ENCODE results near the gene FBXL19. TPM values are rescaled to one million over a fixed set of nuclear protein-coding genes. Genes with fewer than 3 reads are reported as not detected.

Gene FBXL19
- total and polyA plus RNA-seq, 2 of the 13 experiments (the other 11 are each of a cell fraction or from before 2014, with no cell fraction given), result 6.0 to 13.7 TPM

- TF ChIP-seq ZNF792 (CRISPR knock-in tag; IDR thresholded peaks at IDR 0.05), result no peak
- TF ChIP-seq TBL1XR1 (IDR thresholded peaks at IDR 0.05; ENCODE audit: borderline replicate concordance, low read length, partially characterized antibody), result peak; percentile 22
- TF ChIP-seq CBFB (CRISPR knock-in tag; IDR thresholded peaks at IDR 0.05), result peak; percentile 79; the same call in 1 of the 2 replicates
- no peak for TF ChIP-seq ATF7 (IDR thresholded peaks at IDR 0.05)
- 0 out of 2 replicates have a peak, but pooled peaks have one; percentile 2 for TF ChIP-seq ATF7 (CRISPR knock-in tag; IDR thresholded peaks at IDR 0.05)
- TF ChIP-seq ZNF687 (CRISPR knock-in tag; IDR thresholded peaks at IDR 0.05), result peak; percentile 39; the same call in 1 of the 2 replicates
- TF ChIP-seq JARID2 (CRISPR knock-in tag; IDR thresholded peaks at IDR 0.05; ENCODE audit: insufficient replicate concordance), result no peak
- TF ChIP-seq ZNF670 (CRISPR knock-in tag; IDR thresholded peaks at IDR 0.05; ENCODE audit: borderline replicate concordance), result no peak; the same call in 1 of the 2 replicates
- no peak for TF ChIP-seq ZNF607 (CRISPR knock-in tag; IDR thresholded peaks at IDR 0.05; ENCODE audit: borderline replicate concordance)
- TF ChIP-seq ARHGAP35 (CRISPR knock-in tag; IDR thresholded peaks at IDR 0.05; ENCODE audit: borderline replicate concordance), result no peak
- TF ChIP-seq TBP (CRISPR knock-in tag; IDR thresholded peaks at IDR 0.05), result peak; percentile 92; the same call in 1 of the 2 replicates
- TF ChIP-seq GLMP (CRISPR knock-in tag; IDR thresholded peaks at IDR 0.05; ENCODE audit: borderline replicate concordance), result no peak
- TF ChIP-seq TFDP1 (CRISPR knock-in tag; IDR thresholded peaks at IDR 0.05; ENCODE audit: borderline replicate concordance), result no peak
- peak; percentile 72 for TF ChIP-seq GATAD1 (CRISPR knock-in tag; IDR thresholded peaks at IDR 0.05)
- peak; percentile 14; the same call in 1 of the 2 replicates for TF ChIP-seq HIC2 (CRISPR knock-in tag; IDR thresholded peaks at IDR 0.05; ENCODE audit: low read depth)
- no peak for TF ChIP-seq ZNF7 (CRISPR knock-in tag; IDR thresholded peaks at IDR 0.05)
- TF ChIP-seq REL (CRISPR knock-in tag; conservative IDR thresholded peaks at IDR 0.05), result peak; percentile 75; the same call in 1 of the 2 replicates
- TF ChIP-seq MAZ (IDR thresholded peaks at IDR 0.05; ENCODE audit: borderline replicate concordance, low read depth, low read length), result peak; percentile 97
- peak; percentile 80; the same call in 1 of the 2 replicates for TF ChIP-seq MAZ (CRISPR knock-in tag; IDR thresholded peaks at IDR 0.05; ENCODE audit: low read depth)
- TF ChIP-seq ZSCAN20 (CRISPR knock-in tag; IDR thresholded peaks at IDR 0.05; ENCODE audit: borderline replicate concordance), result no peak
- TF ChIP-seq ZNF143 (CRISPR knock-in tag; IDR thresholded peaks at IDR 0.05), result peak; percentile 74
- no peak for TF ChIP-seq RAD51 (IDR thresholded peaks at IDR 0.05; ENCODE audit: borderline replicate concordance)
- 0 out of 2 replicates have a peak, but pooled peaks have one; percentile 66 for TF ChIP-seq SMYD3 (CRISPR knock-in tag; IDR thresholded peaks at IDR 0.05)
Observed at GRCh38 chr16:30922960-30923535, 324 bp upstream of the FBXL19 start (continued).

Data from HepG2 (cell line).